ENCODE results near the gene DHCR24.

- TF ChIP-seq CTCF (IDR thresholded peaks at IDR 0.05; ENCODE audit: extremely low read depth in 1 of 2, insufficient read depth in 1 of 2, low read depth in 1 of 2, low read length in 2 of 2) (no peak), EZH2 (IDR thresholded peaks at IDR 0.05; ENCODE audit: borderline replicate concordance, low read depth, low read length, severe bottlenecking) (no peak), POLR2A (IDR thresholded peaks at IDR 0.05; ENCODE audit: low read depth, low read length) (no peak), GATA2 (IDR thresholded peaks at IDR 0.05; ENCODE audit: insufficient read depth, insufficient read length, low read depth, low read length) (no peak), POLR2AphosphoS5 (IDR thresholded peaks at IDR 0.05; ENCODE audit: insufficient read depth, low read depth, low read length) (no peak), MAX (IDR thresholded peaks at IDR 0.05; ENCODE audit: insufficient read depth, insufficient read length) (no peak), MYC (IDR thresholded peaks at IDR 0.05; ENCODE audit: low read depth, low read length) (no peak), JUN (IDR thresholded peaks at IDR 0.05; ENCODE audit: borderline replicate concordance, insufficient read depth, insufficient read length, low read depth) (no peak)
These were observed 38.7 kb downstream of the DHCR24 start for GRCh38 chr1:54848134-54848948.

Data from endothelial cell of umbilical vein (primary cell).